ENCODE data around the gene TRIAP1.
"Not testable (repeated sequence)": the region's sequence is repeated elsewhere in the genome, so short reads cannot be mapped to it uniquely, and the experiment has no call there.

TRIAP1 gene

GRCh38 chr12:120457133-120457532 is 10.9 kb upstream of the TRIAP1 start:
- Histone ChIP-seq H3K9me3 (ENCODE audit: insufficient read depth, low read length) (no peaks in the 10 kb centered on the region), H3K79me2 (ENCODE audit: low read length) (peaks cover 18% of the 10 kb centered on the region; the same call in 1 of the 2 replicates), H3K4me2 (ENCODE audit: low read length) (no peak overlapping the region), H3K4me3 (ENCODE audit: low read length) (no peak overlapping the region), H3K27ac (ENCODE audit: low read length) (no peak overlapping the region), H3K4me1 (ENCODE audit: low read length) (no peaks in the 10 kb centered on the region), H2AFZ (ENCODE audit: low read depth, low read length) (no peak overlapping the region), H3K9ac (ENCODE audit: low read length) (no peak overlapping the region), H3K27me3 (ENCODE audit: low read depth, low read length) (no peaks in the 10 kb centered on the region), H4K20me1 (ENCODE audit: insufficient read depth, low read length) (no peaks in the 10 kb centered on the region; the same call in 1 of the 2 replicates), H3K36me3 (replicated peaks; ENCODE audit: low read depth, low read length) (peaks cover 53% of the 10 kb centered on the region)
- no peak for TF ChIP-seq EZH2phosphoT487 (IDR thresholded peaks at IDR 0.05; ENCODE audit: low read depth)
- TF ChIP-seq CTCF (IDR thresholded peaks at IDR 0.05; ENCODE audit: low read depth, low read length), result peak; percentile 51

- TF ChIP-seq CTCF (IDR thresholded peaks at IDR 0.05; ENCODE audit: low read depth, low read length) (no peak), EZH2phosphoT487 (IDR thresholded peaks at IDR 0.05; ENCODE audit: low read depth) (no peak)
- H3K79me2 ChIP-seq (ENCODE audit: low read length), result peaks cover 17% of the 10 kb centered on the region
- H3K9me3 ChIP-seq (ENCODE audit: insufficient read depth, low read length), result no peaks in the 10 kb centered on the region
- no peak overlapping the region for H3K4me3 ChIP-seq (ENCODE audit: low read length)
- no peaks in the 10 kb centered on the region; the same call in 1 of the 2 replicates for H4K20me1 ChIP-seq (ENCODE audit: insufficient read depth, low read length)
- H3K27ac ChIP-seq (ENCODE audit: low read length), result no peak overlapping the region
- H3K36me3 ChIP-seq (replicated peaks; ENCODE audit: low read depth, low read length), result peaks cover 47% of the 10 kb centered on the region
- H3K9ac ChIP-seq (ENCODE audit: low read length), result no peak overlapping the region
- no peaks in the 10 kb centered on the region for H3K4me1 ChIP-seq (ENCODE audit: low read length)
- no peak overlapping the region for H3K4me2 ChIP-seq (ENCODE audit: low read length)
- H3K27me3 ChIP-seq (ENCODE audit: low read depth, low read length), result no peaks in the 10 kb centered on the region
- no peak overlapping the region for H2AFZ ChIP-seq (ENCODE audit: low read depth, low read length)
Measured at GRCh38 chr12:120455302-120455701, 9.1 kb upstream of the TRIAP1 start.

- no peaks in the 10 kb centered on the region; the same call in 1 of the 2 replicates for H4K20me1 ChIP-seq (ENCODE audit: insufficient read depth, low read length)
- no peak overlapping the region for H2AFZ ChIP-seq (ENCODE audit: low read depth, low read length)
- H3K36me3 ChIP-seq (replicated peaks; ENCODE audit: low read depth, low read length), result peaks cover 43% of the 10 kb centered on the region
- no peak overlapping the region for H3K4me2 ChIP-seq (ENCODE audit: low read length)
- H3K27me3 ChIP-seq (ENCODE audit: low read depth, low read length), result no peaks in the 10 kb centered on the region
- H3K9me3 ChIP-seq (ENCODE audit: insufficient read depth, low read length), result no peaks in the 10 kb centered on the region
- no peak overlapping the region for H3K4me3 ChIP-seq (ENCODE audit: low read length)
- H3K79me2 ChIP-seq (ENCODE audit: low read length), result peaks cover 30% of the 10 kb centered on the region
- H3K27ac ChIP-seq (ENCODE audit: low read length), result no peak overlapping the region
- peak; percentile 53 for TF ChIP-seq CTCF (IDR thresholded peaks at IDR 0.05; ENCODE audit: low read depth, low read length)
- TF ChIP-seq EZH2phosphoT487 (IDR thresholded peaks at IDR 0.05; ENCODE audit: low read depth), result no peak
- H3K4me1 ChIP-seq (ENCODE audit: low read length), result no peaks in the 10 kb centered on the region
- no peak overlapping the region for H3K9ac ChIP-seq (ENCODE audit: low read length)
Measured at GRCh38 chr12:120453977-120454376, 7.8 kb upstream of the TRIAP1 start.

- peaks cover 38% of the 10 kb centered on the region for H3K79me2 ChIP-seq (ENCODE audit: low read length)
- no peak for TF ChIP-seq EZH2phosphoT487 (IDR thresholded peaks at IDR 0.05; ENCODE audit: low read depth)
- TF ChIP-seq CTCF (IDR thresholded peaks at IDR 0.05; ENCODE audit: low read depth, low read length), result no peak
- no peaks in the 10 kb centered on the region; the same call in 1 of the 2 replicates for H4K20me1 ChIP-seq (ENCODE audit: insufficient read depth, low read length)
- H3K9me3 ChIP-seq (ENCODE audit: insufficient read depth, low read length), result no peaks in the 10 kb centered on the region
- H3K27me3 ChIP-seq (ENCODE audit: low read depth, low read length), result no peaks in the 10 kb centered on the region
- no peak overlapping the region for H3K27ac ChIP-seq (ENCODE audit: low read length)
- H3K4me1 ChIP-seq (ENCODE audit: low read length), result no peaks in the 10 kb centered on the region
- H2AFZ ChIP-seq (ENCODE audit: low read depth, low read length), result no peak overlapping the region
- no peak overlapping the region for H3K4me3 ChIP-seq (ENCODE audit: low read length)
- H3K9ac ChIP-seq (ENCODE audit: low read length), result no peak overlapping the region
- peaks cover 38% of the 10 kb centered on the region for H3K36me3 ChIP-seq (replicated peaks; ENCODE audit: low read depth, low read length)
- no peak overlapping the region for H3K4me2 ChIP-seq (ENCODE audit: low read length)
Measured at GRCh38 chr12:120453060-120453750, 7.0 kb upstream of the TRIAP1 start.

GRCh38 chr12:120452524-120452923 is 6.3 kb upstream of the TRIAP1 start:
- not testable (repeated sequence) for H3K4me1 ChIP-seq (ENCODE audit: low read length); H2AFZ ChIP-seq (ENCODE audit: low read depth, low read length); H3K27me3 ChIP-seq (ENCODE audit: low read depth, low read length); H3K9me3 ChIP-seq (ENCODE audit: insufficient read depth, low read length); H3K4me2 ChIP-seq (ENCODE audit: low read length); H3K27ac ChIP-seq (ENCODE audit: low read length); H4K20me1 ChIP-seq (ENCODE audit: insufficient read depth, low read length); H3K9ac ChIP-seq (ENCODE audit: low read length); H3K4me3 ChIP-seq (ENCODE audit: low read length)
- Histone ChIP-seq H3K36me3 (replicated peaks; ENCODE audit: low read depth, low read length) (peaks cover 41% of the 10 kb centered on the region), H3K79me2 (ENCODE audit: low read length) (peaks cover 44% of the 10 kb centered on the region)

All from OCI-LY3 (cell line).